ENCODE measurements around the gene NDUFAF7. TPM values are rescaled to one million over a fixed set of nuclear protein-coding genes. Genes with fewer than 3 reads are reported as not detected.

Gene NDUFAF7
- total RNA-seq, 4 donors from 2014 or later, result 13.7 to 24.0 (median 19.9) TPM

DNA sequence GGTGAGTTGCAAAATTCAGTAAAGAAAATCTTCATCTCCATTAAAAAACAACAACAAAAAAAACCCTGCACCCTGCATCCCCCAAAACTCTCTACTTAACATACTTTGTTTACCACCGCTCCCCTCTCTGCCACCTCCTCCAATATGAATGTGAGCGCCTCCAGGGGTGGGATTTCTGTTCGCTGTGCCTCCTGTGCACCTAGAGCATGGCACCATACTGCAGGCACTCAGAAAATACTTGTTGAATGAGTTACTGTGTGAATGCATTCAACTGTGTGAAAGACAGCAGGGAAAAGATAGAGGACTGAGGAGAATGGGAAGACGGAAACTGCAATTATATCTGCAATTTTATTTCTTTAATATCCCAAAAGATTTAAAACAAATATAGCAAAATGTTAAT, 4.6 kb upstream of the NDUFAF7 start:
- TF ChIP-seq CTCF (IDR thresholded peaks at IDR 0.05 in 4 of 5, conservative IDR thresholded peaks at IDR 0.05 in 1 of 5) (no peak), POLR2A (IDR thresholded peaks at IDR 0.05) (no peak)
- peaks cover 16 to 24% of the 10 kb centered on the region in 2 donors for H3K4me1 ChIP-seq
- no peaks in the 10 kb centered on the region for H3K27me3 ChIP-seq
- DNase-seq (no peak), ATAC-seq (no peak)
- no peak overlapping the region for H3K4me3 ChIP-seq
- intact Hi-C loops (cut with DNase I; ENCODE audit: low total_unique reads) (no loop called here), in situ Hi-C loops (cut with MboI; ENCODE audit: low sequenced_read_pairs in 4 of 4) (no loop called here)
- H3K36me3 ChIP-seq, result peaks cover 0 to 41% of the 10 kb centered on the region in 2 donors
- no peak overlapping the region for H3K27ac ChIP-seq
- no peaks in the 10 kb centered on the region for H3K9me3 ChIP-seq

DNA sequence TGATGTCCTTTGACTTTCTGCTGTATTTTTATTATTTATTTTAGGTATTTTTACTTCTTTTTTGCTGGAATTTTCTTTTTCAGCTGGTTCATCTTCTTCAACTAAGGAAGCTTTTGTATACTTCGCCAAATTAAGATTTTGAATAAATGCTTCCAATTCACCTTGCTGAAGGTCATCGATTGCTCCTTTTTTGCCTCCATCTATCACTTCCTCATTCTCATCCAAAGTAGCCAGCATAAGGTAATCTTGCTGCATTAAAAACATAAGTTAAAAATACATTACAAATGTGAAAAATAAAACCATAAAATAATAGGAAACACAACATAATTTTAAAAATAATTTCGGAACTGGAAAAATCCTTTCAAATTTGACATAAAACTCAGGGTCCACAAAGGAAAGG, 2.7 kb upstream of the NDUFAF7 start:
- DNase-seq, result no peak
- Histone ChIP-seq H3K36me3 (peaks cover 0 to 24% of the 10 kb centered on the region in 2 donors), H3K9me3 (no peaks in the 10 kb centered on the region), H3K27ac (no peak overlapping the region), H3K4me3 (no peak overlapping the region), H3K27me3 (no peaks in the 10 kb centered on the region), H3K4me1 (peaks cover 29 to 36% of the 10 kb centered on the region in 2 donors)
- intact Hi-C loops (cut with DNase I; ENCODE audit: low total_unique reads) (no loop called here), in situ Hi-C loops (cut with MboI; ENCODE audit: low sequenced_read_pairs in 4 of 4) (no loop called here)
- ATAC-seq, result no peak
- TF ChIP-seq POLR2A (IDR thresholded peaks at IDR 0.05) (no peak), CTCF (IDR thresholded peaks at IDR 0.05 in 4 of 5, conservative IDR thresholded peaks at IDR 0.05 in 1 of 5) (no peak)

DNA sequence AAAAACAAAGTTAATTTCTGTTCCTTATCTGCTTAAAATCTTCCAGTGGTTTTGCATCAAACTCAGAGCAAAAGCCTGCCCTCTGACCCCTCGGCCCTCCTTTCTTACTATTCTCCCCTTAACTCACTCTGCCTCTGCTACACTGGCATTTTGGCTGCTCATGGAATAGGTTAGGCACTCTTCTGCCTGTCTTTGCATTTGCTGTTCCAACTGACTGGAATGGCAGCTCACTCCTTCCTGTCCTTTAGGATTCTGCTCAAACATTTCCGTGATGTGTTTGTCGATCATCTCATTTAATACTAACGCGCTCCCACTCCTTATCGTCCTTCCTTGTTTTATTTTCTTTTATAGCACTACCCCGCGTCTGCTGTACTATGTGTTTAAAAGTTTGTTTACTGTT, 877 bp upstream of the NDUFAF7 start:
- Histone ChIP-seq H3K9me3 (no peaks in the 10 kb centered on the region), H3K4me3 (peak overlapping the region; percentile 80 to 97 (median 87)), H3K36me3 (peaks cover 0 to 24% of the 10 kb centered on the region in 2 donors), H3K27ac (peak overlapping the region; percentile 91 to 98 (median 94)), H3K27me3 (no peaks in the 10 kb centered on the region), H3K4me1 (peaks cover 29 to 31% of the 10 kb centered on the region in 2 donors)
- TF ChIP-seq POLR2A (IDR thresholded peaks at IDR 0.05) (no peak), CTCF (IDR thresholded peaks at IDR 0.05 in 4 of 5, conservative IDR thresholded peaks at IDR 0.05 in 1 of 5) (no peak)
- ATAC-seq, result no peak
- in situ Hi-C loops (cut with MboI; ENCODE audit: low sequenced_read_pairs in 4 of 4) (no loop called here), intact Hi-C loops (cut with DNase I; ENCODE audit: low total_unique reads) (loop anchor here (2.0 to 5.0 kb wide), 5 partner anchors 34 to 263 kb away; partner anchors contain the start of genes CEBPZOS, GPATCH11, HEATR5B and PRKD3)
- DNase-seq, result no peak

DNA sequence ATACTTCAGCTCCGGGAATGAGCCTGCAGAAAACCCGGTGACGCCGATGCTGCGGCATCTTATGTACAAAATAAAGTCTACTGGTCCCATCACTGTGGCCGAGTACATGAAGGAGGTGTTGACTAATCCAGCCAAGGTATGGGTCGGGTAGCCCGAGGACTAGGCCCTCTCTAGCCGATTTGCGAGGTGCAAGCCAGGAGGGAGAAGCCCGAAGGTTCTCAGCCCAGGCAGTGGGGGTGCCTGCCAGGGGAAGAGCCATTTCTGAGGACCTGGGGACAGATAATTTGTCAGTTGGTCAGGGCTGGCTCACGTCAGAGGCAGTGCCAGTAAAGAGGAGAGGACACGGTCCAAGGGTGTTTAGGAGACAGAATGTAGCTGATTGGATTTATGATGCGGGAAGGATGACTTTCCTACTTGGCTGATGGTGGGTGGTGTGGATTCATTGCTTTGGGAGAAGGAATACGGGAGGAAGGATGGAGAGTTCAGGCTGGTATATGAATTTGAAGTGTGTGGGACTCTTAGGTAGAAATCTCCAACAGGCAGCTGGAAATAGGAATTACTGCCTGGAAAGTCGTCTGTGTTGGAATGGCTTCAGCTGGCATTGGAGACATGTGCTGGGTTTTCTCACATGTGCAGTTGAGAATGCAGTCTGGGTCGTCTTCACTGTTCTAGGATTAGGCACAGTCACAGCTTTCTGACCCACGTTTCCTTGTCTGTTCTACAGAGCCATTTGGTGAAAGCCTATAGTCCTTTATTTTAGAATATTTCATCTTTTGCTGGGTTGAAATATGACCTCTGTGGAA, 874 bp downstream of the NDUFAF7 start:
- Histone ChIP-seq H3K4me1 (peaks cover 29 to 31% of the 10 kb centered on the region in 2 donors), H3K27me3 (no peaks in the 10 kb centered on the region), H3K4me3 (peak overlapping the region; percentile 80 to 97 (median 87)), H3K9me3 (no peaks in the 10 kb centered on the region), H3K27ac (peak overlapping the region; percentile 91 to 98 (median 94)), H3K36me3 (peaks cover 0 to 16% of the 10 kb centered on the region in 2 donors)
- DNase-seq, result peak in 1 of 2 donors; percentile 18
- no peak for TF ChIP-seq CTCF (IDR thresholded peaks at IDR 0.05 in 4 of 5, conservative IDR thresholded peaks at IDR 0.05 in 1 of 5)
- no peak for TF ChIP-seq POLR2A (IDR thresholded peaks at IDR 0.05)
- intact Hi-C loops (cut with DNase I; ENCODE audit: low total_unique reads), result loop anchor here (5.0 kb wide), 3 partner anchors 145 to 265 kb away; partner anchors contain the start of genes GPATCH11, HEATR5B and STRN
- ATAC-seq, result peak; percentile 6 to 15
- in situ Hi-C loops (cut with MboI; ENCODE audit: low sequenced_read_pairs in 4 of 4), result no loop called here

Data from gastrocnemius medialis (tissue), 4 donors.